Neural cell (in vitro differentiated cells): ENCODE data around the gene DMRTA2. TPM values are rescaled to one million over a fixed set of nuclear protein-coding genes. Genes with fewer than 3 reads are reported as not detected.

Experiments
- H2AFZ ChIP-seq: fragments of 200-600, 300-800 bp; sonication (generic), shearing (Covaris generic); 2 replicates; pipeline ENCODE4 v1.6.0; 2014; ENCODE audit warnings: low read depth, mild to moderate bottlenecking, antibody characterized with exemption, low read length, moderate library complexity
- H3F3A ChIP-seq: fragments of 200-600 bp; shearing (Covaris generic); 2 replicates; pipeline ENCODE4 v1.6.1; 2016; ENCODE audit warnings: mild to moderate bottlenecking, moderate library complexity, mixed read lengths, antibody characterized with exemption, low read length; ENCODE audit not compliant: insufficient read depth, poor library complexity, severe bottlenecking
- H3K27ac ChIP-seq: fragments of 200-600, 300-800 bp; sonication (generic), shearing (Covaris generic); 2 replicates; pipeline ENCODE4 v1.5.1; 2014; ENCODE audit warnings: mild to moderate bottlenecking, low read length, moderate library complexity
- H3K27me3 ChIP-seq: fragments of 300-800, 200-600 bp; sonication (generic), shearing (Covaris generic); 2 replicates; pipeline ENCODE4 v1.6.0; 2014; ENCODE audit warnings: mild to moderate bottlenecking, low read depth, low read length, moderate library complexity; ENCODE audit not compliant: insufficient read depth
- H3K36me3 ChIP-seq: fragments of 300-800, 200-600 bp; sonication (generic), shearing (Covaris generic); 2 replicates; pipeline ENCODE4 v1.5.1; 2014; ENCODE audit warnings: mild to moderate bottlenecking, antibody characterized with exemption, low read length, moderate library complexity; ENCODE audit not compliant: insufficient read depth
- H3K4me2 ChIP-seq: fragments of 300-800, 200-600 bp; sonication (generic), shearing (Covaris generic); 2 replicates; pipeline ENCODE4 v1.6.0; 2014; ENCODE audit warnings: mild to moderate bottlenecking, low read length
- H3K4me3 ChIP-seq: fragments of 300-800, 200-600 bp; sonication (generic), shearing (Covaris generic); 2 replicates; pipeline ENCODE4 v1.5.1; 2014; ENCODE audit warnings: mild to moderate bottlenecking, low read length, moderate library complexity
- H3K79me2 ChIP-seq: fragments of 200-600 bp; shearing (Covaris generic); replicated peaks from 2 replicates; pipeline ENCODE4 v1.6.0; 2014; ENCODE audit warnings: mild to moderate bottlenecking, low read length, moderate library complexity; ENCODE audit not compliant: insufficient read depth
- H3K9ac ChIP-seq: fragments of 300-800, 200-600 bp; sonication (generic), shearing (Covaris generic); 2 replicates; pipeline ENCODE4 v1.6.1; 2016; ENCODE audit warnings: mild to moderate bottlenecking, low read length, mixed read lengths
- H3K9me2 ChIP-seq: fragments of 200-600 bp; shearing (Covaris generic); 2 replicates; pipeline ENCODE4 v1.6.1; 2016; ENCODE audit warnings: mild to moderate bottlenecking, low read length, mixed read lengths; ENCODE audit not compliant: insufficient read depth
- H3K9me3 ChIP-seq: fragments of 200-600, 300-800 bp; sonication (generic), shearing (Covaris generic); 2 replicates; pipeline ENCODE4 v1.6.1; 2016; ENCODE audit warnings: mild to moderate bottlenecking, mixed run types, low read length, moderate library complexity, mixed read lengths
- H4K20me1 ChIP-seq: fragments of 200-600 bp; shearing (Covaris generic); 2 replicates; pipeline ENCODE4 v1.6.1; 2016; ENCODE audit warnings: mild to moderate bottlenecking, mixed run types; ENCODE audit not compliant: insufficient read depth
- CTCF ChIP-seq: fragments of 450-650 bp; IDR thresholded peaks from 2 replicates; pipeline ENCODE4 v1.5.1; 2014; ENCODE audit warnings: antibody characterized with exemption, mild to moderate bottlenecking, moderate library complexity; ENCODE audit not compliant: poor library complexity, severe bottlenecking
- EP300 ChIP-seq: fragments of 450-650 bp; conservative IDR thresholded peaks from 2 replicates; pipeline ENCODE4 v1.6.1; 2014; ENCODE audit warnings: antibody characterized with exemption, mild to moderate bottlenecking, moderate library complexity; ENCODE audit not compliant: poor library complexity, severe bottlenecking
- EZH2 ChIP-seq: fragments of 200-600, 300-800 bp; shearing (Covaris generic), sonication (generic); IDR thresholded peaks from 2 replicates; pipeline ENCODE4 v1.6.1; 2014; ENCODE audit warnings: antibody characterized with exemption, low read length, borderline replicate concordance, mild to moderate bottlenecking; ENCODE audit not compliant: insufficient read depth, poor library complexity, severe bottlenecking
- MXI1 ChIP-seq: fragments of 450-650 bp; conservative IDR thresholded peaks from 2 replicates; pipeline ENCODE4 v1.6.1; 2014; ENCODE audit warnings: antibody characterized with exemption, mild to moderate bottlenecking; ENCODE audit not compliant: poor library complexity, severe bottlenecking
- POLR2AphosphoS5 ChIP-seq: IDR thresholded peaks from 2 replicates; pipeline ENCODE4 v1.6.1; 2012
- REST ChIP-seq: IDR thresholded peaks from 2 replicates; pipeline ENCODE4 v1.6.1; 2012; ENCODE audit warnings: borderline replicate concordance
- SMC3 ChIP-seq: fragments of 450-650 bp; conservative IDR thresholded peaks from 2 replicates; pipeline ENCODE4 v1.6.1; 2014; ENCODE audit warnings: antibody characterized with exemption, mild to moderate bottlenecking, moderate library complexity; ENCODE audit not compliant: poor library complexity
- polyA plus RNA-seq: library from polyadenylated mRNA; depleted of rRNA; stranded (reverse); fragments of >200 nt; gene quantifications from 2 replicates; pipeline ENCODE4 v1.2.3, GENCODE V29; 2014

DMRTA2 gene
- polyA plus RNA-seq, 1 donor from 2014 or later: 0.22 TPM

- Histone ChIP-seq H3K36me3 (no peaks in the 10 kb centered on the region), H3K9me2 (no peaks in the 10 kb centered on the region), H3K9ac (no peak overlapping the region), H3K4me2 (no peak overlapping the region), H3K9me3 (no peaks in the 10 kb centered on the region), H3F3A (no peaks in the 10 kb centered on the region), H2AFZ (no peak overlapping the region), H3K27me3 (no peaks in the 10 kb centered on the region), H3K4me3 (no peak overlapping the region), H3K79me2 (no peaks in the 10 kb centered on the region), H3K27ac (no peak overlapping the region), H4K20me1 (no peaks in the 10 kb centered on the region)
- TF ChIP-seq REST (no peak), EP300 (no peak), SMC3 (no peak)
These were observed 24.7 kb upstream of the DMRTA2 start for GRCh38 chr1:50447961-50448360.

- Histone ChIP-seq H3K9me2 (no peaks in the 10 kb centered on the region), H3K4me3 (no peak overlapping the region), H3K27ac (no peak overlapping the region), H3K36me3 (no peaks in the 10 kb centered on the region), H3K27me3 (no peaks in the 10 kb centered on the region), H2AFZ (no peak overlapping the region), H3F3A (no peaks in the 10 kb centered on the region), H4K20me1 (no peaks in the 10 kb centered on the region), H3K9ac (no peak overlapping the region), H3K79me2 (no peaks in the 10 kb centered on the region), H3K4me2 (no peak overlapping the region), H3K9me3 (no peaks in the 10 kb centered on the region)
- TF ChIP-seq REST: no peak
These were observed 17.9 kb upstream of the DMRTA2 start for GRCh38 chr1:50441183-50441582.

- Histone ChIP-seq H3K79me2 (no peaks in the 10 kb centered on the region), H3K27me3 (no peaks in the 10 kb centered on the region), H3F3A (no peaks in the 10 kb centered on the region), H3K27ac (no peak overlapping the region), H2AFZ (no peak overlapping the region), H3K4me3 (no peak overlapping the region), H3K36me3 (no peaks in the 10 kb centered on the region), H3K9ac (no peak overlapping the region), H3K9me2 (no peaks in the 10 kb centered on the region), H3K4me2 (no peak overlapping the region), H3K9me3 (no peaks in the 10 kb centered on the region), H4K20me1 (no peaks in the 10 kb centered on the region)
- TF ChIP-seq MXI1: no peak
- TF ChIP-seq EZH2: no peak
- no peak for TF ChIP-seq CTCF
- TF ChIP-seq EP300: no peak
- no peak for TF ChIP-seq REST
- no peak for TF ChIP-seq POLR2AphosphoS5
- TF ChIP-seq SMC3: no peak
These were observed 15.7 kb upstream of the DMRTA2 start for GRCh38 chr1:50438945-50439344.
